Mucosa of rectum (tissue), 2 donors: ENCODE data around the gene ZNF391.
A peak's percentile ranks its signal among the peaks of the same experiment; 100 is the strongest.
"Not testable (repeated sequence)": the region's sequence is repeated elsewhere in the genome, so short reads cannot be mapped to it uniquely, and the experiment has no call there.

Experiments used
- H3K27ac ChIP-seq, 2 donors: one replicate each; pipeline ENCODE4 v1.7.0; 2013; ENCODE audit warnings: inconsistent platforms in 2 of 2, low read depth in 2 of 2, low read length in 2 of 2
- H3K27me3 ChIP-seq, 2 donors: one replicate each; pipeline ENCODE4 v1.7.0; 2013; ENCODE audit warnings: low read length in 2 of 2; ENCODE audit not compliant: control insufficient read depth in 2 of 2, insufficient read depth in 2 of 2
- H3K36me3 ChIP-seq, 2 donors: one replicate each; pipeline ENCODE4 v1.7.0; 2013; ENCODE audit warnings: low read length in 2 of 2; ENCODE audit not compliant: control insufficient read depth in 2 of 2, insufficient read depth in 2 of 2
- H3K4me1 ChIP-seq, 2 donors: one replicate each; pipeline ENCODE4 v1.7.0; 2013; ENCODE audit warnings: low read length in 2 of 2, mild to moderate bottlenecking in 1 of 2; ENCODE audit not compliant: control insufficient read depth in 2 of 2, insufficient read depth in 2 of 2
- H3K4me3 ChIP-seq, 2 donors: one replicate each; pipeline ENCODE4 v1.7.0; 2013; ENCODE audit warnings: low read length in 2 of 2
- H3K9ac ChIP-seq, 2 donors: one replicate each; pipeline ENCODE4 v1.7.0; 2013; ENCODE audit warnings: low read length in 2 of 2, low read depth in 1 of 2, mild to moderate bottlenecking in 1 of 2
- H3K9me3 ChIP-seq, 2 donors: one replicate each; pipeline ENCODE4 v1.7.0; 2013; ENCODE audit warnings: low read length in 2 of 2; ENCODE audit not compliant: control insufficient read depth in 2 of 2
- donor health status: healthy.
- donor health status: Normal muscosa, but diverticular disease.

ZNF391 gene

GRCh38 chr6:27388293-27389197 lies at the start of gene ZNF391:
Gene ZNF391, plus strand, starts transcription at chr6:27388759. Its CDS starts 11,612 bp downstream, at chr6:27400371.
- peaks cover 2 to 6% of the 10 kb centered on the region in 2 donors for H3K4me1 ChIP-seq
- H3K4me3 ChIP-seq: peak within 1 kb of the TSS; percentile 97 to 99
- H3K27ac ChIP-seq: peak within 1 kb of the TSS; percentile 66 to 74
- no peaks in the 10 kb centered on the region for H3K27me3 ChIP-seq
- peak within 1 kb of the TSS; percentile 74 to 84 for H3K9ac ChIP-seq
- no peaks in the 10 kb centered on the region for H3K36me3 ChIP-seq
- H3K9me3 ChIP-seq: no peaks in the 10 kb centered on the region

DNA sequence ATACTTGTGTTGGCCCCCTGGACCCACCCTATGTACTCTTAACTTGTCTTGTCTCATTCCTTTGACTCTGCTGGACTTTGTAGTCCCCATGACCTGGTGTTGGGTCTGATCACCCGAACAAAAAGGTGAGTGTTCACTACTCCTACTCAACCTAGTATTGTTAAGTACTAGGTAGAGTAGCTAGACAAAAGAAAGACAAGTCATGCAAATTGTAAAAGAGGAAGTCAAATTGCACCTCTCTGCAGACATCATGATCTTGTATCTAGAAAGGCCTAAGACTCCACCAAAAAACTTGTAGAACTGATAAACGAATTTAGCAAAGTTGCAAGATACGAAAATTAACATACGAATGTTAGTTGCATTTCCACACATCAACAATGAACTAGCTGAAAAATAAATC lies 35.7 kb upstream of the ZNF391 start:
- Histone ChIP-seq H3K4me3 (no peak overlapping the region), H3K9me3 (peaks cover 0 to 3% of the 10 kb centered on the region in 2 donors), H3K27me3 (no peaks in the 10 kb centered on the region), H3K27ac (no peak overlapping the region), H3K4me1 (no peaks in the 10 kb centered on the region), H3K36me3 (no peaks in the 10 kb centered on the region), H3K9ac (no peak overlapping the region)

GRCh38 chr6:27358786-27359185 lies 29.8 kb upstream of the ZNF391 start:
- peaks cover 16 to 18% of the 10 kb centered on the region in 2 donors for H3K9me3 ChIP-seq
- no peak overlapping the region for H3K27ac ChIP-seq
- H3K4me1 ChIP-seq: no peaks in the 10 kb centered on the region
- H3K9ac ChIP-seq: no peak overlapping the region
- no peak overlapping the region for H3K4me3 ChIP-seq
- H3K27me3 ChIP-seq: no peaks in the 10 kb centered on the region
- H3K36me3 ChIP-seq: peaks cover 7 to 12% of the 10 kb centered on the region in 2 donors

DNA sequence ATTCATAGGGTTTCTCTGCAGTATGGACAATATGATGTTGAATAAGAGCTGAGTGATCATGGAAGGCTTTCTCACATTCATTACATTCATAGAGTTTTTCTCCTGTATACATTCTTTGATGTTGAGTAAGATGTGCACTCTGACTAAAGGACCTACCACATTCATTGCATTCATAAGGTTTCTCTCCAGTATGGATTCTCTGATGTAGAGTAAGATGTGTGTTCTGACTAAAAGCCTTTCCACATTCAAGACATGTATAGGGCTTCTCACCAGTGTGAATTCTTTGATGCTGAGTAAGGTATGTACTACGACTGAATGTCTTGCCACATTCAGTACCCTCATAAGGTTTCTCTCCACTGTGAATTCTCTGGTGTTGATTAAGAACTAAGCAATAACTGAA lies 29.3 kb upstream of the ZNF391 start:
- peaks cover 7 to 12% of the 10 kb centered on the region in 2 donors for H3K36me3 ChIP-seq
- H3K9ac ChIP-seq: no peak overlapping the region
- H3K9me3 ChIP-seq: peaks cover 16 to 18% of the 10 kb centered on the region in 2 donors
- no peak overlapping the region for H3K4me3 ChIP-seq
- no peaks in the 10 kb centered on the region for H3K27me3 ChIP-seq
- H3K27ac ChIP-seq: no peak overlapping the region
- no peaks in the 10 kb centered on the region for H3K4me1 ChIP-seq

DNA sequence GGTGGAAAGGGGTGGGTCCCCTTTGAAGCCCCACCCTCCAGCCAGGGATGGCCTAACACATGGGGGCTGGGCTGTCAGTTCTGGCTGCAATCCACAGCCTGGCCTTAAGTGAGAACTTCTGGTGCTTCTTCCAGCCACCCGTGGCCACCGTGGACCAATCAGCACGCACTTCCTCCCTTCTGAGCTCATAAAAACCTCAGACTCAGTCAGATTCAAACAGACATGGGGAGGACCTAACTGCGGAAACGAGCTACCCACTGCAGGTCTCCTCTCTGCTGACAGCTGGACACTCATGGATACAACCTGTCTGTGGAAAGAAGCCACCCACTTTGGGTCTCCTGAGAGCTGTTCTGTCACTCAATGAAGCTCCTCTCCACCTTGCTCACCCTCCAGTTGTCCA lies 20.4 kb upstream of the ZNF391 start:
- H3K27ac ChIP-seq: no peak overlapping the region
- no peaks in the 10 kb centered on the region for H3K9me3 ChIP-seq
- no peak overlapping the region for H3K4me3 ChIP-seq
- no peak overlapping the region for H3K9ac ChIP-seq
- H3K36me3 ChIP-seq: peaks cover 0 to 6% of the 10 kb centered on the region in 2 donors
- no peaks in the 10 kb centered on the region for H3K27me3 ChIP-seq
- no peaks in the 10 kb centered on the region for H3K4me1 ChIP-seq

DNA sequence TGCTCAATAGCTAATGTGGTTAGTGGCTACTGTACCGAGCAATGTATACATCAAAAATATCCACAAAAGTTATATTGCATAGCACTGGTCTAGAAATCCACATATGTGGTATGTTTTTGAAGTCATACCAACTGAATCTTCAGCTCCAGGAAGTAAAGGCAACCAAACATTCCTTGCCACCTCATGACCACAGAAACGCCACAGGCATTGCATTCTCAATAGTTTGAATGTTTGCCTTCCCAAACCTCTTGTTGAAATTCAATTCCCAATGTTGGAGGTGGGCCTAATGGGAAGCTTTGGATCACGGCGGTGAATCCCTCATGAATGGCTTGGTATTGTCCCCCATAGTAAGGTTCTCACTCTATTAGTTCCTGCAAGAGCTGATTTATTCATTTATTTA lies 18.2 kb upstream of the ZNF391 start:
- Histone ChIP-seq H3K36me3 (peaks cover 0 to 6% of the 10 kb centered on the region in 2 donors), H3K9me3 (no peaks in the 10 kb centered on the region), H3K4me1 (peaks cover 0 to 6% of the 10 kb centered on the region in 2 donors), H3K4me3 (no peak overlapping the region), H3K27ac (no peak overlapping the region), H3K27me3 (no peaks in the 10 kb centered on the region), H3K9ac (no peak overlapping the region)

- H3K4me1 ChIP-seq: peaks cover 0 to 6% of the 10 kb centered on the region in 2 donors
- H3K9me3 ChIP-seq: no peaks in the 10 kb centered on the region
- H3K27ac ChIP-seq: peak overlapping the region; percentile 11 to 59
- peak overlapping the region; percentile 67 to 83 for H3K4me3 ChIP-seq
- H3K9ac ChIP-seq: peak overlapping the region; percentile 64 to 66
- no peaks in the 10 kb centered on the region for H3K27me3 ChIP-seq
- no peaks in the 10 kb centered on the region for H3K36me3 ChIP-seq
Measured at GRCh38 chr6:27374824-27375612, 13.5 kb upstream of the ZNF391 start.

- Histone ChIP-seq H3K4me3 (peak overlapping the region; percentile 67 to 83), H3K9ac (no peak overlapping the region), H3K27me3 (no peaks in the 10 kb centered on the region), H3K36me3 (no peaks in the 10 kb centered on the region), H3K9me3 (no peaks in the 10 kb centered on the region), H3K4me1 (peaks cover 0 to 6% of the 10 kb centered on the region in 2 donors), H3K27ac (no peak overlapping the region)
Measured at GRCh38 chr6:27375613-27376079, 12.9 kb upstream of the ZNF391 start.

- H3K4me3 ChIP-seq, H3K9ac ChIP-seq, H3K27me3 ChIP-seq, H3K27ac ChIP-seq, H3K4me1 ChIP-seq, H3K36me3 ChIP-seq, H3K9me3 ChIP-seq: not testable (repeated sequence)
Measured at GRCh38 chr6:27378406-27378805, 10.2 kb upstream of the ZNF391 start.

GRCh38 chr6:27381001-27381400 lies 7.6 kb upstream of the ZNF391 start:
- not testable (repeated sequence) for H3K27me3 ChIP-seq, H3K9ac ChIP-seq, H3K4me3 ChIP-seq, H3K4me1 ChIP-seq, H3K27ac ChIP-seq, H3K36me3 ChIP-seq, H3K9me3 ChIP-seq
